GM12864 (cell line): Measurements from ENCODE around the gene DAPK1.

Experiments used
- DNase-seq: peaks from one replicate; pipeline ENCODE4 v3.0.0-alpha.2; 2011; ENCODE audit warnings: low read depth
- H3K4me3 ChIP-seq: 2 replicates; pipeline ENCODE4 v1.5.1; 2011; ENCODE audit warnings: mild to moderate bottlenecking, low read depth, low read length, control low read depth
- CTCF ChIP-seq: IDR thresholded peaks from 2 replicates; pipeline ENCODE4 v1.5.1; 2011; ENCODE audit warnings: low read depth, mild to moderate bottlenecking, moderate library complexity, low read length, control low read depth, inconsistent platforms; ENCODE audit errors: missing control alignments

The DAPK1 gene

GRCh38 chr9:87694236-87694755, 196.6 kb downstream of the DAPK1 start:
- no peak for TF ChIP-seq CTCF
- H3K4me3 ChIP-seq = no peak overlapping the region
- DNase-seq = no peak

- no peak for DNase-seq
- H3K4me3 ChIP-seq = no peak overlapping the region
- TF ChIP-seq CTCF = no peak
Observed at GRCh38 chr9:87695523-87695922, 197.9 kb downstream of the DAPK1 start.

GRCh38 chr9:87696641-87697040, 199.0 kb downstream of the DAPK1 start:
- TF ChIP-seq CTCF = no peak
- no peak for DNase-seq
- no peak overlapping the region for H3K4me3 ChIP-seq

- TF ChIP-seq CTCF = no peak
- no peak for DNase-seq
- no peak overlapping the region for H3K4me3 ChIP-seq
Observed at GRCh38 chr9:87698069-87698809, 200.6 kb downstream of the DAPK1 start.

DNA sequence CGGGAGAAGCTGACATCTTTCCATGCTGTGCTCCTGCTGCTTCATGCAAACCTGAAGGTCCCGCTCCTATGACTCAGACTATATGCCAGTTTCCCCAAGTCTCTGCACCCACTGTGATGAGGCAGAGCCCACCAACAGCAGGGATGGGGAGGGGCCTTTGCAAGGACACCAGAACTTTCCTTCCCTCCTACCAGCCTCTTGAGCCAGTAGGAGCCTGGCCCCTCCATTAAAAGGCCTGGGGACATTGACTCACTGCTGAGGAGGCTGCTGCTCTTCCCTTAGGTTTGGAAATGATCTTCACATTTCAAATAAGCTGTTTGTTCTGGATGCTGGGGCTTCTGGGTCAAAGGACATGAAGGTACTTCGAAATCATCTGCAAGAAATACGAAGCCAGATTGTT, 202.2 kb downstream of the DAPK1 start:
- no peak overlapping the region for H3K4me3 ChIP-seq
- TF ChIP-seq CTCF = no peak
- no peak for DNase-seq

- TF ChIP-seq CTCF = no peak
- no peak for DNase-seq
- no peak overlapping the region for H3K4me3 ChIP-seq
Observed at GRCh38 chr9:87701491-87701890, 203.8 kb downstream of the DAPK1 start.

DNA sequence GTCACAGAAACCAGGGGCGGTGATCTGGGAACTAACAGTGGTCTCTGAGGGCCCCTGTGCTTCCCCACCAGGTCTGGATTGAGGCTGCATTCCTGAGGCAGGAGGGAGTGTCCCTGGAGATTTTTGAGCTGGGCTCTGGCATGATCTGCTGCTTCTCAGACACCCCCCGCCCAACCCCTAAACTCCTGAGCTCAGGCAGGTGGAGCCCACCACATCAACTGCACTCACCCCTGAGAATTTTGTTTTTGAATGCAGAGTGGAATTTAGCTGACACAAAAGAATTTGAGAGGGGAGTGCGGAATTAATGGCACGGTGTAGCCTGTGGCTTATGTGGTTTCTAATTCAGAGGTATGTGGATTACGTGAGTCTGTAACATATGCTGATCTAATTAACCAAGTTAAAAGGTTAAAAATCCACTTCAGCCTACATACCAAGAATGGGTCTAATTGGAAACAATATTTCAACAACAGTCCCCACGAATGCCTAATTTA, 204.3 kb downstream of the DAPK1 start:
- H3K4me3 ChIP-seq = no peak overlapping the region
- TF ChIP-seq CTCF = no peak
- no peak for DNase-seq
